BE2C (cell line): ENCODE measurements around the gene EEF1B2.
"Not testable (repeated sequence)": the region's sequence is repeated elsewhere in the genome, so short reads cannot be mapped to it uniquely, and the experiment has no call there.

Source experiments
- DNase-seq: peaks from one replicate; pipeline ENCODE4 v3.0.0-alpha.2; 2020
- H3K27me3 ChIP-seq: fragments of 250-450 bp; sonication (Bioruptor Pico); 2 replicates; pipeline ENCODE4 v1.5.1; 2020; ENCODE audit warnings: mild to moderate bottlenecking
- H3K36me3 ChIP-seq: fragments of 250-450 bp; sonication (Bioruptor Pico); 2 replicates; pipeline ENCODE4 v1.5.1; 2020; ENCODE audit warnings: mild to moderate bottlenecking
- H3K4me1 ChIP-seq: fragments of 250-450 bp; sonication (Bioruptor Pico); 2 replicates; pipeline ENCODE4 v1.5.1; 2020
- H3K4me3 ChIP-seq: 2 replicates; pipeline ENCODE4 v1.5.1; 2011; ENCODE audit warnings: low read depth, low read length
- H3K9me3 ChIP-seq: fragments of 250-450 bp; sonication (Bioruptor Pico); 2 replicates; pipeline ENCODE4 v1.5.1; 2020
- CTCF ChIP-seq: IDR thresholded peaks from 2 replicates; pipeline ENCODE4 v1.5.1; 2012; ENCODE audit warnings: mild to moderate bottlenecking, low read depth, low read length

The EEF1B2 gene

GRCh38 chr2:206150168-206150567, 9.5 kb upstream of the EEF1B2 start:
- H3K4me1 ChIP-seq = 0 out of 2 replicates have a peak, but pooled peaks cover 3% of the 10 kb centered on the region
- peaks cover 60% of the 10 kb centered on the region for H3K36me3 ChIP-seq
- no peak for DNase-seq
- TF ChIP-seq CTCF = no peak
- no peaks in the 10 kb centered on the region for H3K27me3 ChIP-seq
- no peaks in the 10 kb centered on the region for H3K9me3 ChIP-seq
- H3K4me3 ChIP-seq = no peak overlapping the region

- Histone ChIP-seq H3K4me1 (0 out of 2 replicates have a peak, but pooled peaks cover 3% of the 10 kb centered on the region), H3K27me3 (no peaks in the 10 kb centered on the region), H3K9me3 (no peaks in the 10 kb centered on the region), H3K36me3 (peaks cover 58% of the 10 kb centered on the region), H3K4me3 (no peak overlapping the region)
- no peak for TF ChIP-seq CTCF
- DNase-seq = no peak
These were observed 9.1 kb upstream of the EEF1B2 start for GRCh38 chr2:206150631-206151030.

GRCh38 chr2:206154197-206154596, 5.5 kb upstream of the EEF1B2 start:
- peak; percentile 31 for DNase-seq
- H3K27me3 ChIP-seq = no peaks in the 10 kb centered on the region
- peak; percentile 66 for TF ChIP-seq CTCF
- H3K36me3 ChIP-seq = peaks cover 34% of the 10 kb centered on the region
- 0 out of 2 replicates have a peak, but pooled peaks cover 3% of the 10 kb centered on the region for H3K4me1 ChIP-seq
- H3K9me3 ChIP-seq = no peaks in the 10 kb centered on the region
- H3K4me3 ChIP-seq = no peak overlapping the region

- DNase-seq, H3K27me3 ChIP-seq, H3K9me3 ChIP-seq, H3K4me1 ChIP-seq, H3K4me3 ChIP-seq: not testable (repeated sequence)
- H3K36me3 ChIP-seq = peaks cover 35% of the 10 kb centered on the region
These were observed 2.7 kb upstream of the EEF1B2 start for GRCh38 chr2:206157014-206157413.

GRCh38 chr2:206158563-206159345, 941 bp upstream of the EEF1B2 start:
- peaks cover 51% of the 10 kb centered on the region for H3K36me3 ChIP-seq
- DNase-seq = no peak
- TF ChIP-seq CTCF = no peak

GRCh38 chr2:206160125-206160806, 571 bp downstream of the EEF1B2 start:
- peak overlapping the region; percentile 96 for H3K4me3 ChIP-seq
- no peak for TF ChIP-seq CTCF
- no peaks in the 10 kb centered on the region for H3K4me1 ChIP-seq
- H3K27me3 ChIP-seq = no peaks in the 10 kb centered on the region
- H3K9me3 ChIP-seq = no peaks in the 10 kb centered on the region
- DNase-seq = peak; percentile 73
- H3K36me3 ChIP-seq = peaks cover 60% of the 10 kb centered on the region

More at GRCh38 chr2:206158563-206159345, 941 bp upstream of the EEF1B2 start:
- H3K4me3 ChIP-seq = peak overlapping the region; percentile 96
- 0 out of 2 replicates have a peak, but pooled peaks cover 3% of the 10 kb centered on the region for H3K4me1 ChIP-seq
- no peaks in the 10 kb centered on the region for H3K9me3 ChIP-seq
- no peaks in the 10 kb centered on the region for H3K27me3 ChIP-seq
